Loucy (cell line): Measurements from ENCODE around the gene GRK3.

Source experiments
- CTCF ChIP-seq: fragments of 200-600 bp; sonication (generic); conservative IDR thresholded peaks from 2 replicates; pipeline ENCODE4 v1.5.1; 2014; ENCODE audit warnings: mild to moderate bottlenecking, antibody characterized with exemption, low read length
- EZH2phosphoT487 ChIP-seq: fragments of 200-600 bp; IDR thresholded peaks from 2 replicates; pipeline ENCODE4 v1.6.1; 2018; ENCODE audit warnings: antibody characterized with exemption, mild to moderate bottlenecking, moderate library complexity, borderline replicate concordance

DNA sequence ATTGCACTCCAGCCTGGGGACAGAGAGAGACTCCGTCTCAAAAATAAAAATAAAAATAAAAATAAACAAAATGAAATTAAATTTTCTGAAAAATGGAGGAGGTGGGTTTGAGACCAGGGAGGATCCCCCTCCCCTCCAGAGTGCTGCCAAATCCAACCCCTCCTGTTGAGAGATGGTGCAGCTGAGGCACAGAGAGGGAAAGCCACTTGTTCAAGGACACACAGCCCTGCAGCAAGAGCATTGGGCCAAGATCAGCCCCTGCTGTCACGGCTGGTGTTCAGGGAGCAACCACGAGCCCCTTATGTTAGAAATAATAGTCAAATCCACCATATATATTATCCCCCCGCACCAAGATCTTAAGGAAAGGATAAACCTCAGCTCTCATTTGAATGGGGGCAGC lies 180.2 kb downstream of the GRK3 start:
- TF ChIP-seq CTCF: no peak
- no peak for TF ChIP-seq EZH2phosphoT487
